Colonic mucosa (tissue), 4 donors: ENCODE measurements around the gene NEK4. TPM values are rescaled to one million over a fixed set of nuclear protein-coding genes. Genes with fewer than 3 reads are reported as not detected.

Experiments used
- DNase-seq: peaks from one replicate; pipeline ENCODE4 v3.0.0-alpha.2; 2020
- H3K27ac ChIP-seq: fragments of 200-600 bp; one replicate; pipeline ENCODE4 v1.8.0; 2021
- H3K27me3 ChIP-seq: fragments of 200-600 bp; one replicate; pipeline ENCODE4 v1.8.0; 2021
- H3K36me3 ChIP-seq: fragments of 200-600 bp; one replicate; pipeline ENCODE4 v1.8.0; 2021
- H3K4me1 ChIP-seq: fragments of 200-600 bp; one replicate; pipeline ENCODE4 v1.8.0; 2021; ENCODE audit warnings: mild to moderate bottlenecking
- H3K4me3 ChIP-seq: fragments of 200-600 bp; one replicate; pipeline ENCODE4 v1.8.0; 2021
- H3K9ac ChIP-seq, 2 donors: one replicate each; pipeline ENCODE4 v1.7.0; 2013; ENCODE audit warnings: control low read depth in 2 of 2, low read depth in 2 of 2, low read length in 2 of 2
- H3K9me3 ChIP-seq: fragments of 200-600 bp; one replicate; pipeline ENCODE4 v1.8.0; 2021
- intact Hi-C: fragments of 100-400 bp; cut with DNase I; formaldehyde crosslinking; loops from one replicate; pipeline ENCODE4 v1.14.1; 2022
- total RNA-seq, 2 donors: library from RNA; stranded (reverse); fragmentation: NEBNext Ultra II Directional in 1 of 2; extraction: Animal tissue kit (Norgen Biotek cat#: 25700) in 1 of 2; gene quantifications; one replicate each; pipeline ENCODE4 v1.2.1, GENCODE V29; 2021
- TF ChIP-seq, protein P1 (sequence below): fragments of 200-600 bp; IDR thresholded peaks from one replicate; pipeline ENCODE4 v1.8.0; 2022; ENCODE audit warnings: antibody characterized with exemption, mild to moderate bottlenecking
- donor health status: healthy.
- donor health status: DM: no; HTN: no; CAD: no.
- donor health status: DM: no; HTN: no; CAD: no.

The NEK4 gene
- total RNA-seq, 2 donors from 2014 or later = 21.2 to 29.1 TPM

GRCh38 chr3:52684184-52684583, 86.6 kb downstream of the NEK4 start:
- peak overlapping the region; percentile 1 to 84 for H3K9ac ChIP-seq
- peaks cover 4% of the 10 kb centered on the region for H3K36me3 ChIP-seq
- intact Hi-C loops = no loop called here
- no peak overlapping the region for H3K27ac ChIP-seq
- no peaks in the 10 kb centered on the region for H3K27me3 ChIP-seq
- TF ChIP-seq, protein P1, sequence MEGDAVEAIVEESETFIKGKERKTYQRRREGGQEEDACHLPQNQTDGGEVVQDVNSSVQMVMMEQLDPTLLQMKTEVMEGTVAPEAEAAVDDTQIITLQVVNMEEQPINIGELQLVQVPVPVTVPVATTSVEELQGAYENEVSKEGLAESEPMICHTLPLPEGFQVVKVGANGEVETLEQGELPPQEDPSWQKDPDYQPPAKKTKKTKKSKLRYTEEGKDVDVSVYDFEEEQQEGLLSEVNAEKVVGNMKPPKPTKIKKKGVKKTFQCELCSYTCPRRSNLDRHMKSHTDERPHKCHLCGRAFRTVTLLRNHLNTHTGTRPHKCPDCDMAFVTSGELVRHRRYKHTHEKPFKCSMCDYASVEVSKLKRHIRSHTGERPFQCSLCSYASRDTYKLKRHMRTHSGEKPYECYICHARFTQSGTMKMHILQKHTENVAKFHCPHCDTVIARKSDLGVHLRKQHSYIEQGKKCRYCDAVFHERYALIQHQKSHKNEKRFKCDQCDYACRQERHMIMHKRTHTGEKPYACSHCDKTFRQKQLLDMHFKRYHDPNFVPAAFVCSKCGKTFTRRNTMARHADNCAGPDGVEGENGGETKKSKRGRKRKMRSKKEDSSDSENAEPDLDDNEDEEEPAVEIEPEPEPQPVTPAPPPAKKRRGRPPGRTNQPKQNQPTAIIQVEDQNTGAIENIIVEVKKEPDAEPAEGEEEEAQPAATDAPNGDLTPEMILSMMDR = no peak
- H3K9me3 ChIP-seq = no peaks in the 10 kb centered on the region
- peaks cover 7% of the 10 kb centered on the region for H3K4me1 ChIP-seq
- no peak for DNase-seq
- H3K4me3 ChIP-seq = peak overlapping the region; percentile 57

GRCh38 chr3:52683611-52684010, 87.1 kb downstream of the NEK4 start:
- peaks cover 7% of the 10 kb centered on the region for H3K4me1 ChIP-seq
- DNase-seq = no peak
- H3K36me3 ChIP-seq = no peaks in the 10 kb centered on the region
- H3K4me3 ChIP-seq = no peak overlapping the region
- no peaks in the 10 kb centered on the region for H3K9me3 ChIP-seq
- H3K27me3 ChIP-seq = no peaks in the 10 kb centered on the region
- no peak overlapping the region for H3K9ac ChIP-seq
- TF ChIP-seq, protein P1 = no peak
- no peak overlapping the region for H3K27ac ChIP-seq
- intact Hi-C loops = no loop called here

GRCh38 chr3:52682016-52682415, 88.7 kb downstream of the NEK4 start:
- H3K4me3 ChIP-seq = no peak overlapping the region
- TF ChIP-seq, protein P1 = no peak
- no peak for DNase-seq
- H3K9ac ChIP-seq = no peak overlapping the region
- H3K27me3 ChIP-seq = no peaks in the 10 kb centered on the region
- H3K27ac ChIP-seq = no peak overlapping the region
- H3K9me3 ChIP-seq = no peaks in the 10 kb centered on the region
- H3K36me3 ChIP-seq = peaks cover 5% of the 10 kb centered on the region
- H3K4me1 ChIP-seq = peaks cover 5% of the 10 kb centered on the region
- intact Hi-C loops = no loop called here

GRCh38 chr3:52681596-52681995, 89.1 kb downstream of the NEK4 start:
- Histone ChIP-seq H3K36me3 (peaks cover 5% of the 10 kb centered on the region), H3K27me3 (no peaks in the 10 kb centered on the region), H3K9ac (no peak overlapping the region), H3K4me3 (no peak overlapping the region), H3K4me1 (peaks cover 4% of the 10 kb centered on the region), H3K9me3 (no peaks in the 10 kb centered on the region), H3K27ac (no peak overlapping the region)
- no peak for DNase-seq
- intact Hi-C loops = no loop called here
- TF ChIP-seq, protein P1 = no peak

GRCh38 chr3:52679811-52680210, 90.9 kb downstream of the NEK4 start:
- Histone ChIP-seq H3K9me3 (no peaks in the 10 kb centered on the region), H3K36me3 (peaks cover 5% of the 10 kb centered on the region), H3K4me1 (peaks cover 4% of the 10 kb centered on the region), H3K4me3 (no peak overlapping the region), H3K27ac (no peak overlapping the region), H3K27me3 (no peaks in the 10 kb centered on the region), H3K9ac (no peak overlapping the region)
- DNase-seq = no peak
- intact Hi-C loops = no loop called here
- TF ChIP-seq, protein P1 = no peak

DNA sequence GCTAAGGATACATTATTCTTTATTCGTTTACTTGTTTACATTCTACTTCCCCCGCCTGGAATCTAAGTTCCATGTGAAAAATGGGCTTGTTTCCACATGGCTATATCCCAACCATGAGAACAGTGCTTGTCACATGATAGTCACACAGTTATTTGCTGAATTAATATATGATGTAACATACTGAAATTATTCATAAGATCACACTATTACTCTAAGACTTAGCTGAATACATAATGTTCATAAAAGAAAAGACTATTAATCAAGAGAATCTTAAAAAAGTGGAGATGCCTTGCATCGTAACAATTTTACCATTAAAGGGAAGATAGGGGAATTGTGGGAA, 91.6 kb downstream of the NEK4 start:
- Histone ChIP-seq H3K27me3 (no peaks in the 10 kb centered on the region), H3K9ac (no peak overlapping the region), H3K9me3 (no peaks in the 10 kb centered on the region), H3K36me3 (peaks cover 5% of the 10 kb centered on the region), H3K4me3 (no peak overlapping the region), H3K4me1 (peaks cover 4% of the 10 kb centered on the region), H3K27ac (no peak overlapping the region)
- DNase-seq = no peak
- intact Hi-C loops = no loop called here
- TF ChIP-seq, protein P1 = no peak
